CD8-positive, alpha-beta memory T cell (primary cell): ENCODE data around the gene COL4A5. TPM values are rescaled to one million over a fixed set of nuclear protein-coding genes. Genes with fewer than 3 reads are reported as not detected.
A peak's percentile ranks its signal among the peaks of the same experiment; 100 is the strongest.

ENCODE experiments used
- CTCF ChIA-PET: fragments of 350-600 bp; sonication (Branson Sonifier 250); formaldehyde crosslinking; loops from one replicate; lab custom pipeline; 2021; ENCODE audit warnings: antibody characterized with exemption; lab: Charles Lee
- POLR2A ChIA-PET: fragments of 350-600 bp; sonication (Branson Sonifier 250); formaldehyde crosslinking; loops from one replicate; lab custom pipeline; 2021; ENCODE audit warnings: antibody characterized with exemption; lab: Charles Lee
- DNase-seq, 5 donors: peaks; one replicate each; pipeline versions ENCODE4 v3.0.0 to v3.0.0-alpha.2; 2020 to 2022; ENCODE audit warnings: mixed read lengths in 1 of 5
- H3K27ac ChIP-seq: one replicate; pipeline ENCODE4 v1.7.0; 2013; ENCODE audit warnings: low read depth, mild to moderate bottlenecking, low read length, moderate library complexity
- H3K27me3 ChIP-seq: 2 replicates; pipeline ENCODE4 v1.7.0; 2013; ENCODE audit warnings: low read length, mild to moderate bottlenecking; ENCODE audit not compliant: insufficient read depth, poor library complexity, severe bottlenecking
- H3K36me3 ChIP-seq: 2 replicates; pipeline ENCODE4 v1.7.0; 2013; ENCODE audit warnings: mild to moderate bottlenecking, low read length, moderate library complexity; ENCODE audit not compliant: insufficient read depth
- H3K4me1 ChIP-seq: 2 replicates; pipeline ENCODE4 v1.7.0; 2013; ENCODE audit warnings: mild to moderate bottlenecking, low read length, moderate library complexity; ENCODE audit not compliant: insufficient read depth
- H3K4me3 ChIP-seq: 2 replicates; pipeline ENCODE4 v1.7.0; 2013; ENCODE audit warnings: mild to moderate bottlenecking, low read length
- H3K9me3 ChIP-seq: 2 replicates; pipeline ENCODE4 v1.7.0; 2013; ENCODE audit warnings: mild to moderate bottlenecking, low read length
- H3K27ac Mint-ChIP-seq, 8 donors: one replicate each; pipeline ENCODE4 v1.8.0; 2020 to 2021; ENCODE audit warnings: mixed read lengths in 8 of 8, mild to moderate bottlenecking in 6 of 8, inconsistent platforms in 3 of 8, moderate library complexity in 3 of 8
- H3K27me3 Mint-ChIP-seq, 2 donors: one replicate each; pipeline ENCODE4 v1.8.0; 2020 to 2021; ENCODE audit warnings: mixed read lengths in 2 of 2, mild to moderate bottlenecking in 1 of 2, moderate library complexity in 1 of 2
- H3K36me3 Mint-ChIP-seq, 3 donors: one replicate each; pipeline ENCODE4 v1.8.0; 2020 to 2021; ENCODE audit warnings: mixed read lengths in 3 of 3, inconsistent platforms in 1 of 3, mild to moderate bottlenecking in 1 of 3
- H3K4me1 Mint-ChIP-seq, 3 donors: one replicate each; pipeline ENCODE4 v1.8.0; 2020 to 2021; ENCODE audit warnings: mixed read lengths in 3 of 3, inconsistent platforms in 1 of 3, mild to moderate bottlenecking in 1 of 3
- H3K4me3 Mint-ChIP-seq, 7 donors: one replicate each; pipeline ENCODE4 v1.8.0; 2020 to 2021; ENCODE audit warnings: mixed read lengths in 7 of 7, mild to moderate bottlenecking in 6 of 7, moderate library complexity in 4 of 7, inconsistent platforms in 2 of 7
- H3K9me3 Mint-ChIP-seq, 5 donors: one replicate each; pipeline ENCODE4 v1.8.0; 2020 to 2022; ENCODE audit warnings: mixed read lengths in 5 of 5, mild to moderate bottlenecking in 3 of 5, moderate library complexity in 2 of 5, inconsistent platforms in 1 of 5
- polyA plus RNA-seq: library from polyadenylated mRNA; unstranded; fragments of 300-500 nt; fragmentation: Illumina TruSeq; gene quantifications from one replicate; pipeline ENCODE4 v1.2.3, GENCODE V29; 2021
- total RNA-seq, 2 experiments: library from RNA; stranded (reverse); gene quantifications; one replicate each; pipeline ENCODE4 v1.2.3, GENCODE V29; 2021

The COL4A5 gene
- total and polyA plus RNA-seq, 3 experiments from 2014 or later: not detected

DNA sequence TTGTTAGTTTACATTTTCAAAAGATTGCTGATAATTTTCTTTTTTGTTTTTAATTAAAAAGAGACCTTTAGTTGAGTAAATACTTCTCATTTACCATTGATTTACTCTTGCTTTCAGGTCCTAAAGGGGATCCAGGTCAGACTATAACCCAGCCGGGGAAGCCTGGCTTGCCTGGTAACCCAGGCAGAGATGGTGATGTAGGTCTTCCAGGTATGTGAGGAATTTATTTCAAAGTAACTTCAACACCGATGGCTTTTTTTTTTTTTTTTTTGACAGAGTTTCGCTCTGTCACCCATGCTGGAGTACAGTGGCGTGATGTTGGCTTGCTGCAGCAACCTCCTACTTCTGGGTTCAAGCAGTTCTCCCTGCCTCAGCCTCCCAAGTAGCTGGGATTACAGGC, 161.6 kb downstream of the COL4A5 start:
- CTCF ChIA-PET: no interaction called here
- no peaks in the 10 kb centered on the region for H3K4me1 Mint-ChIP-seq
- POLR2A ChIA-PET: no interaction called here
- H3K27me3 Mint-ChIP-seq: peaks cover 0 to 1% of the 10 kb centered on the region in 2 donors
- Histone ChIP-seq H3K27ac (no peak overlapping the region), H3K36me3 (no peaks in the 10 kb centered on the region), H3K9me3 (no peaks in the 10 kb centered on the region), H3K4me3 (no peak overlapping the region), H3K4me1 (no peaks in the 10 kb centered on the region), H3K27me3 (no peaks in the 10 kb centered on the region)
- H3K4me3 Mint-ChIP-seq: no peak overlapping the region
- no peak for DNase-seq
- no peaks in the 10 kb centered on the region for H3K9me3 Mint-ChIP-seq
- H3K36me3 Mint-ChIP-seq: no peaks in the 10 kb centered on the region
- H3K27ac Mint-ChIP-seq: no peak overlapping the region

DNA sequence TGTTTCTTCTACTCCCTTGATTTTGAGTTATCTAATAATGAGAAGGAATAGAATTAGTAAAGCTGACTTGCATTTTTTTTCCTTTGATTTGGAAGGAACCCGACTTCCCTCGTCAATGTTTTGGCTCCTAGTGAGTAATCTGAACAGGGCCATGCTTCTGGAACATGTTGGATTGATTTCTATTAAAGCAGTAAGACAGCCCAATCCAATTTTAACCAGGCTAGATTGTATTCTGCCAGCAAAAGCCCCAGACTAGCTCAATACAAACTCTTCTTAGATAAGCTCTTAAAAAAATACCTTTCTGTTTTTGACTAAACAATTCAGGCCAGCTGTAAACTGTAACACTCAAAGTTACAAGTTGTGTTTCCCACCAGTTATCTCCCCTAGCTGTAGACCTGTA, 170.5 kb downstream of the COL4A5 start:
- H3K9me3 ChIP-seq: no peaks in the 10 kb centered on the region
- H3K36me3 Mint-ChIP-seq: no peaks in the 10 kb centered on the region
- no peaks in the 10 kb centered on the region for H3K4me1 ChIP-seq
- POLR2A ChIA-PET: no interaction called here
- H3K27me3 ChIP-seq: no peaks in the 10 kb centered on the region
- no peak for DNase-seq
- H3K27me3 Mint-ChIP-seq: peaks cover 0 to 2% of the 10 kb centered on the region in 2 donors
- H3K4me1 Mint-ChIP-seq: no peaks in the 10 kb centered on the region
- peaks cover 0 to 3% (median 0%) of the 10 kb centered on the region in 5 donors for H3K9me3 Mint-ChIP-seq
- no peaks in the 10 kb centered on the region for H3K36me3 ChIP-seq
- H3K4me3 ChIP-seq: no peak overlapping the region
- no peak overlapping the region for H3K27ac Mint-ChIP-seq
- CTCF ChIA-PET: no interaction called here
- no peak overlapping the region for H3K4me3 Mint-ChIP-seq
- H3K27ac ChIP-seq: no peak overlapping the region

DNA sequence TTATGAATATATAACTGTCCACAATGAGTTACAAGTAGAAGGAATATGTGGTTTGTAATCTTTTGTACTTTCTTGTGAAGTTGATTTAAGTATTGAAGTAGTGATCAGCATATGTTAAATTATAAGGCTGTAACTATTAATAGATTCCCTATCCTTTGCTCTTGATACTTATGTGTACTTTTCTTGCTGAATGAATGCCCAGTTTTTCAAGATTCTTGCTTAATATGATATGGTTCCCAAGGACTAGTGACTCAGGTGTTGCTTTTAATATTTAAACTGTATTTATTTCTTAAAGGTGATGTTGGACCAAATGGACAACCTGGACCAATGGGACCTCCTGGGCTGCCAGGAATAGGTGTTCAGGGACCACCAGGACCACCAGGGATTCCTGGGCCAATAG, 175.0 kb downstream of the COL4A5 start:
- Mint-ChIP-seq H3K4me1 (no peaks in the 10 kb centered on the region), H3K4me3 (no peak overlapping the region), H3K36me3 (no peaks in the 10 kb centered on the region), H3K27me3 (no peaks in the 10 kb centered on the region), H3K9me3 (peaks cover 0 to 3% (median 0%) of the 10 kb centered on the region in 5 donors), H3K27ac (no peak overlapping the region)
- CTCF ChIA-PET: no interaction called here
- Histone ChIP-seq H3K27me3 (no peaks in the 10 kb centered on the region), H3K27ac (no peak overlapping the region), H3K36me3 (no peaks in the 10 kb centered on the region), H3K9me3 (no peaks in the 10 kb centered on the region), H3K4me1 (no peaks in the 10 kb centered on the region), H3K4me3 (no peak overlapping the region)
- POLR2A ChIA-PET: no interaction called here
- no peak for DNase-seq

DNA sequence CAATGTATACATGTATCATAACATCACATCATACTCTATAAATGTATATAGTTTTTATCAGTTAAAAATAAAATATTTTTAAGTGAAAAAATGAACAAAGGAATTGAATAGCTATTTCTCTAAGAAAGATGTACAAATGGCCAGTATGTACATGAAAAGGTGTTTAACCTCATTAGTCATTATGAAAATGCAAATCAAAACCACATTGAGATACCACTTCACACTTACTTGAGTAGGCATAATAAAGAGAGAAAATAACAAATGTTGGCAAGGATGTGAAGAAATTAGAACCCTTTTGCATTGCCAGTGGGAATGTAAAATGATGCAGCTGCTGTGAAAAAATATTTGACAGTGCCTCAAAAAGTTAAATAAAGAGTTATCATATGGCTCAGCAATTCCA, 201.2 kb downstream of the COL4A5 start:
- Mint-ChIP-seq H3K9me3 (peaks cover 0 to 11% (median 2%) of the 10 kb centered on the region in 5 donors), H3K36me3 (no peaks in the 10 kb centered on the region), H3K27me3 (peaks cover 0 to 4% of the 10 kb centered on the region in 2 donors), H3K4me3 (no peak overlapping the region), H3K27ac (peak overlapping the region in 1 of 8 donors; percentile 11), H3K4me1 (no peaks in the 10 kb centered on the region)
- ChIA-PET CTCF (no interaction called here), POLR2A (no interaction called here)
- no peaks in the 10 kb centered on the region for H3K27me3 ChIP-seq
- no peaks in the 10 kb centered on the region for H3K4me1 ChIP-seq
- no peak overlapping the region for H3K27ac ChIP-seq
- H3K9me3 ChIP-seq: no peaks in the 10 kb centered on the region
- no peaks in the 10 kb centered on the region for H3K36me3 ChIP-seq
- no peak for DNase-seq
- no peak overlapping the region for H3K4me3 ChIP-seq

DNA sequence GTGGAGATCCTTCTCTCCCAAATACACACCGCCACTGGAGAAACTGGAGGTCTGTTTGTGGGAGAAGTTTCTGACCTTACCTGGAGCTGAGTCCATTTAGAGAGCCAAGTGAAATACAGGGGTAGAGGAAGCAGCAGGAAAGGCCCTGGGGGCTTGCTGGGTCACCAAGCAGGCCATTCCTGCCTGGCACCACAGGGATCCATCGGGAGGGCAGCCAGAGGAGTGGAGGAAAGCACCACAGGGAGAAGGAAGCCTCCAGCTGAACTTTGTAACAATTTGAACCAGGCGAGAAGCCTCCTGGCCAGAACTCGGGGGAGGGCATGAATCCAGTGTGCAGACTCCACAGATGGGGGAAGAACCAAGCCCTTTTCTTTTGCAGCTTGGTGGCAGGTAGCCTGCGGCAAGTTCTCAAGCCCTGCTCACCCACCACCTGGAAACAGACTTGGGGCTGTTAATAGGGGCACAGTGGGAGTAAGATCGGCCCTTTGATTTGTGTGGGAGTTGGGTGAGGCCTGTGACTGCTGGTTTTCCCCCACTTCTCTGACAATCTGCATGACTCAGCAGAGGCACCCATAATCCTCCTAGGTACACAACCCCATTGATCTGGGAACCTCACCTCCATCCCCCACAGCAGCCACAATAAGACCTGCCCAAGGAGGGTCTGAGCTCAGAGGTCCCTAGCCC, 202.1 kb downstream of the COL4A5 start:
- no peak for DNase-seq
- ChIA-PET CTCF (no interaction called here), POLR2A (no interaction called here)
- no peaks in the 10 kb centered on the region for H3K4me1 ChIP-seq
- peaks cover 0 to 2% of the 10 kb centered on the region in 2 donors for H3K27me3 Mint-ChIP-seq
- no peak overlapping the region for H3K4me3 ChIP-seq
- H3K27me3 ChIP-seq: no peaks in the 10 kb centered on the region
- no peaks in the 10 kb centered on the region for H3K4me1 Mint-ChIP-seq
- peaks cover 0 to 11% (median 0%) of the 10 kb centered on the region in 5 donors for H3K9me3 Mint-ChIP-seq
- H3K9me3 ChIP-seq: no peaks in the 10 kb centered on the region
- no peak overlapping the region for H3K27ac ChIP-seq
- H3K4me3 Mint-ChIP-seq: no peak overlapping the region
- no peaks in the 10 kb centered on the region for H3K36me3 ChIP-seq
- H3K36me3 Mint-ChIP-seq: no peaks in the 10 kb centered on the region
- H3K27ac Mint-ChIP-seq: no peak overlapping the region

DNA sequence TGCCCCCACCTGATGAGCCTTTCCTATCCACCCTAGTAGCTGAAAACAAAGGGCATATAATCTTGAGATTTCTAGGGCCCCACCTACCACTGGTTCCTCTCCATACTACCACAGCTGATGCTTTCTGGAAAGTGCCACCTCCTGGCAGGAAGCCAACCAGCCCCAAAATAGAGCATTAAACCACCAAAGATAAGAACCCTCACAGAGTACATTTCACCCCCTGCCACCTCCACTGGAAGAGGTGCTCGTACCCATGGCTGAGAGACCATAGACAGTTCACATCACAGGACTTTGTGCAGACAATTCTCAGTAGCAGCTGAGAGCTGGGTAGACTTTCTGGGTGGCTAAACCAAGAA, 202.6 kb downstream of the COL4A5 start:
- no peaks in the 10 kb centered on the region for H3K36me3 Mint-ChIP-seq
- H3K27ac Mint-ChIP-seq: no peak overlapping the region
- Histone ChIP-seq H3K27ac (no peak overlapping the region), H3K36me3 (no peaks in the 10 kb centered on the region), H3K9me3 (no peaks in the 10 kb centered on the region), H3K4me1 (no peaks in the 10 kb centered on the region), H3K4me3 (no peak overlapping the region), H3K27me3 (no peaks in the 10 kb centered on the region)
- no peak overlapping the region for H3K4me3 Mint-ChIP-seq
- POLR2A ChIA-PET: no interaction called here
- no peak for DNase-seq
- peaks cover 0 to 2% of the 10 kb centered on the region in 2 donors for H3K27me3 Mint-ChIP-seq
- no peaks in the 10 kb centered on the region for H3K4me1 Mint-ChIP-seq
- H3K9me3 Mint-ChIP-seq: peaks cover 0 to 11% (median 0%) of the 10 kb centered on the region in 5 donors
- CTCF ChIA-PET: no interaction called here

DNA sequence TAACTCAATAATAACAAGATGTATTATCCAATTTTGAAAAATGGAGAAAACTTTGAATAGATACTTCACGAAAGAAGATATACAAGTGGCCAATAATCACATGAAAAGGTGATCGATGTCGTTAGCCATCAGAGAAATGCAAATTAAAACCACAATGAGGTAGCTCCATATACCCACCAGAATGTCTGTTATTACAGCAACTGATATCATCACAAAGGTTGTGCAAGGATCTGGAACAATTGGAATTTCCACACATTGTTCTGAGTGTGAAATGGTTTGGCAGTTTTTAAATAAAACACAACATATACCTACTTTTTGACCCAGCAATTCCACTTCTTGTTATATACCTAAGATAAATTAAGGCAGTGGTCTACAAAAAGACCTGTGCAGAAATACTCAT, 225.1 kb downstream of the COL4A5 start:
- Histone ChIP-seq H3K27me3 (no peaks in the 10 kb centered on the region), H3K36me3 (no peaks in the 10 kb centered on the region), H3K4me1 (no peaks in the 10 kb centered on the region), H3K27ac (no peak overlapping the region), H3K9me3 (no peaks in the 10 kb centered on the region), H3K4me3 (no peak overlapping the region)
- Mint-ChIP-seq H3K27me3 (no peaks in the 10 kb centered on the region), H3K27ac (no peak overlapping the region), H3K4me1 (no peaks in the 10 kb centered on the region), H3K4me3 (no peak overlapping the region), H3K9me3 (peaks cover 0 to 6% (median 3%) of the 10 kb centered on the region in 5 donors), H3K36me3 (no peaks in the 10 kb centered on the region)
- ChIA-PET POLR2A (no interaction called here), CTCF (no interaction called here)
- DNase-seq: no peak

DNA sequence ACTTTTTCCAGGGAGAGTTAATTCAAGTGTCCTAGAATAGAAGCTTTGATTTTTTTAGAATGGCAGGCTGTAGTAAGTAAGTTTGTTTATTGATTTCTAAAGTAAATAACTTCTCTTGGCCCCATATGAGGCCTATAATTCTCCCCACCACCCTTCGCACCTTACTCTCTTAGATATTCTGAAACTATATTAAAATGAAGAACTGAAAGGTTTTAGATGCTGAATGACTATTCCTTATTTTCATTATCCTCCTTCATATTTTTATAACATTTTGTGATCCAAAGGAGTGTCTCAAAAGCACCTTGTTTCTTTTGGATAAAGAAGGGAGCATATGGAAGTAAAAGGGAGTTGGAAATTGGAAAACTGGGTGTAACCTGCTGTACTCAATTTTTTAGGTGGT, 226.5 kb downstream of the COL4A5 start:
- Histone ChIP-seq H3K4me1 (no peaks in the 10 kb centered on the region), H3K4me3 (no peak overlapping the region), H3K27me3 (no peaks in the 10 kb centered on the region), H3K9me3 (no peaks in the 10 kb centered on the region), H3K36me3 (no peaks in the 10 kb centered on the region), H3K27ac (no peak overlapping the region)
- Mint-ChIP-seq H3K27ac (no peak overlapping the region), H3K27me3 (no peaks in the 10 kb centered on the region), H3K9me3 (peaks cover 0 to 4% (median 3%) of the 10 kb centered on the region in 5 donors), H3K4me1 (no peaks in the 10 kb centered on the region), H3K4me3 (no peak overlapping the region), H3K36me3 (no peaks in the 10 kb centered on the region)
- DNase-seq: no peak
- ChIA-PET CTCF (no interaction called here), POLR2A (no interaction called here)
